NK-92 treated with Interleukin-12 subunit alpha and Interleukin-12 subunit beta, amount 100 ng/mL, for 24 hours (cell line): Measurements from ENCODE around the gene SYF2.
"Not testable (repeated sequence)": the region's sequence is repeated elsewhere in the genome, so short reads cannot be mapped to it uniquely, and the experiment has no call there.

Experiments used
- DNase-seq: peaks from one replicate; lab custom pipeline; 2025; lab: John Stamatoyannopoulos, UW

SYF2 gene

DNA sequence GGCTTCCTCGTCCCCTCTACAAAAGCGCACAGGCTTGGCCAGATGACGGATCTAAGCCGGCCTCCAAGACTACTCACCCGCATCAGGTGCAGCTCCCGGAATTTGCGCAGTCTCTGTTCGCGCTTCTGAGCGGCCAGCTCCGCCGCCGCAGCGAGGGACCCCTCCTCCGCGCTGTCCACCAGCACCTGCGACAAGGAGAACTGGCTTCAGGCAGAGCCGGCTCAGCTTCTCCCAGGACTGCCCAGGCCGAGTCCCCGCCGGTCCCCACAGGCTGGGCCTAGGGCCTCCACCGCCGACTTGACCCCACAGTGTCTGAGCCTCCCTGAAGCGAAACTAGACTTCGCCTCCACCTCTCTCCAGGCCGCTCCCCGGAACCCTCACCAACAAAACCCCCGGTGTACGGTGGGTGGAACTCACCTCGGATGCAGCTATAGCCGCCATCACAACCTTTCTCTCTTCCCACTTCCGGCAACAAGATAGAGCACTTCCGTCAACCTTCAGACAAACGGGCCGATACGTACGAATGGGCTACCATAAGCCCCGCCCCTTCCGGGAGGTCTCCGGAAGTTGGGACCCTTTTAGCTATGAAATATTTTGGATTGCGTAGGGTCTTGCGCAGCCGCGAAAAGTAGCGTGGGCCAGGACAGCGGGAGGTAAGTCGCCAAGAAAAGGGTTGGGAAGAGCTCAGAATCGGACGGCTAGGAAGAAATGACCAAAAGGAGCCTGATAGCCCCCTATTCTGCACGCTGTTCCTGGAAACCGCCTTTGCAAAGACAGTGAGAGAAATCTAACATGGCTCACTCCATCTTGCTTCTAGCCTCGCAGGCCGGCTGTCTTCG, at the start of gene SYF2:
Gene SYF2 (minus strand): TSS at position 476 of the 839 bp plus-strand sequence. CDS start 35 bp downstream, at position 441.
- DNase-seq = peak; percentile 85

DNA sequence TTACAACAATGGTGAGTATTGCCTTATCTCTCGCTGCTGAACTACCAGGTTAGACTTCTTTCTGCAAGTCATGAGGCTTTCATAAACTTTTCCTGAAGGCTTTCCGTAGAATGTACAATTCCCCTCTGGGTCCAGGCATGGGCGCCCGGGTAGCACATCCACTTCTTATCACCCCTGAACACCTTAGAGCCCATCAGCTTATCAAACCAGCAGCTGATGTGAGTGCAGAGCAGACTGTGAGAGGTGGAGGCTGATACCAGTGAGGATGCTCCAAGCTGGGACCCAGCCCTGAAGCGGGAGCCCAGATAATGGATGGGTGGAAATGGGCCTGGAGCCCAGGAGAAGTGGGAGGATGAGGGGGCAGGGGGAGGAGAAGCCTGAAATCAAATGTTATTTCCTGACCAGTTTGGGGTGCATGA, 47.4 kb upstream of the SYF2 start:
- not testable (repeated sequence) for DNase-seq

DNA sequence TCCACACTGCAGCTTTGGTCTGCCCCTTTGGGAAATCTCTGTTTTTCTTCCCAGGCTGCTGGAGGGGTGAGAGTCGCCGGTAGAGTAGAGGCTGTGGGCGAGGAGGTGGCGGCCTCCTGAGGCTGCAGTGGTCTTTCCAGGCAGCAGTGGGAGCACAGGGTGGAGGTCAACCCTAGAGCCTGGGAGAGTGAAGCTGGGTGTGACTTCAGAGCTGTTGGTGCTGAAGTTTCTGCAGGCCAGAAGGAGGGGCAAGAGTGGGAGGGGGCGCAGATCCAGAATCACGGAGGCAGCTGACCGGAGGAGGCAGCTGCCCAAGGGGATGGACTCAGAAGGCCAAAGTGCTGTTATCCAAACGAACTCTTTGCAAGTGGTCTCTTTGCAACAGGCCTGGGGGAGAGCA, 46.5 kb upstream of the SYF2 start:
- DNase-seq = not testable (repeated sequence)

DNA sequence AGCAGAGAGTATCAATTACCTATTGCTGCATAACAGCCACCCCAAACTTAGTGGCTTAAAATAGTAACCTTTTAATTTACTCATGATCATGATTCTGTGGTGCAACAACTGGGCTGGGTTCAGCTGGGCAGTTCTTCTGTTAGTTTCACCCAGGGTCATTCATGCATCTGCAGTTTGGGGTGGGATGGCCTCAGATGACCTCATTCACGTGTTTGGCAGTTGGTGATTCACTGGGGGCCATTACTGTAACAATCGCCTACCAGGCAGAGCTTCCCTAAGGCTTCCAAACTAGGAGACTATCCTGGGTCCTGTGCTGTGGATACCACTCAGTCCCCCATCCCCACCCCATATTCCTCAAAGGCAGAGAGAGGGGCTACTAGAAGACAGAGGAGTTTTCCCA, 46.1 kb upstream of the SYF2 start:
- DNase-seq = not testable (repeated sequence)

DNA sequence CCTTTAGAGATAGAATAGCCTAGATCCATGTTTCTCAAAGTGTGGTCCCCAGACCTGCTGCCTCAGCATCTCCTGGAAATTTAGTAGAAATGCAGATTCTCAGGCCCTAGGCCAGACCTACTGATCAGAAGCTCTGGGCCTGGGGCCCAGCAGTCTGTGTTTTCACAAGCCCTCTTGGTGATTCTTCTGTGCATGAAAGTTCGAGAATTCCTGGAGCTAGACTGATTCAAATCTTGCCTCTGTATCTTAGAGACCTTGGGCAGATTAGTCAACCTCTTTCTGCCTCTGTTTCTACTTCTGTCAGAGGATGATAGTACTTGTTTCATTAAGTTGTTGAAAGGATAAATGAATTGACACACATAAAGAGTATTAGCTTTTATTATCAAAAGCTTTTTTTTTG, 45.0 kb upstream of the SYF2 start:
- not testable (repeated sequence) for DNase-seq

DNA sequence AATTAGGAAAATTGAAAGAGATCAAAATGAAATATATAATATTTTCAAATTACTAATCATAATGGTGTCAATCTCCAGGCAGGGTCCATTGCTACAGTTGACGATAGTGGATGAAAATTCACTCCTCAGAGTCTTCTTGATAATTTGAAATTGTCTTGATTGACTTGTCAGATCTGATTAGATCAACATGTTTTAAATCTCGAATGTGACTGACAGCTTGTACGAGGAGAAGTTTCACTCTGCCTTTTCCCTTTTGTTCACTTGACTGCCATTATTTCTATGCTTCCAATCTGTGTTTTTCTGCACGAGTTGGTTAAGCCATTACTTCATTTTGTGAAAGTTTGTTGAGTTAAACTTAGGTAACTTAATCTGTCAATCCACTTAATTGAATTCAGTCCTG, 43.3 kb upstream of the SYF2 start:
- DNase-seq = not testable (repeated sequence)

DNA sequence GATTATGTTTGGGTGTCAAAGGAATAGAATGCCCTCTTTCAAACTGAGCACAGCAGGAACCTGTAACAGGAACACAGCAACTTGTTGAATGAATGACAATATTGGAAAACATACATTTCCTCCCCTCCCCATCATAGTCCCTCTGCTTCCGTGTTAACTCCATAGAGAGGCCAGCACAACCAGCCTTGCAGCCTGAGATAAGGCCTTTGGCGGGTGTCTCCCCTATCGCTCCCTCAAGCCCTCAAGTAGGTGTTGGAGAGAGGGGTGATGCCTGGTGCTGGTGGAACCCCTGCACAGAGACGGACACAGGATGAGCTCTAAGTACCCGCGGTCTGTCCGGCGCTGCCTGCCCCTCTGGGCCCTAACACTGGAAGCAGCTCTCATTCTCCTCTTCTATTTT, 39.9 kb upstream of the SYF2 start, which contains the start of gene RHD:
Gene RHD (plus strand): TSS at position 272 of the 400 bp plus-strand sequence. CDS start 39 bp downstream, at position 311.
- DNase-seq = not testable (repeated sequence)

DNA sequence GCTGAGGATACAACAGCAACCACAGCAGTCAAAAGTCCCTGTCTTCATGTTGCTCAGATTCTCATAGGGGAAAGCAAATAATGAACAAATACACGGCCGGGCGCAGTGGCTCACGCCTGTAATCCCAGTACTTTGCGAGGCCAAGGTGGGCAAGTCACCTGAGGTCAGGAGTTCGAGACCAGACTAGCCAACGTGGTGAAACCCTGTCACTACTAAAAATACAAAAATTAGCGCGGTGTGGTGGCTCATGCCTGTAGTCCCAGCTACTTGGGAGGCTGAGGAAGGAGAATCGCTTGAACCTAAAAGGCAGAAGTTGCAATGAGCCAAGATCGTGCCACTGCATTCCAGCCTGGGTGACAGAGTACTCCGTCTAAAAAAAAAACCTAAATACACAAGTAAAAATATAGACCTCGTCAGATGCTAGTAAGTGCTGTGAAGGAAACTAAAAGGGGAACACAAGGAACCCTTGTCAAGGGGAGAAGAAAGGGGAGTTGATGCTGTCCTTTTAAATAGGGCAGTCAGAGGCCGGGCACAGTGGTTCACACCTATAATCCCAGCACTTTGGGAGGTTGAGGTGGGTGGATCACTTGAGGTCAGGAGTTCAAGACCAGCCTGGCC, 36.0 kb upstream of the SYF2 start:
- DNase-seq = not testable (repeated sequence)

DNA sequence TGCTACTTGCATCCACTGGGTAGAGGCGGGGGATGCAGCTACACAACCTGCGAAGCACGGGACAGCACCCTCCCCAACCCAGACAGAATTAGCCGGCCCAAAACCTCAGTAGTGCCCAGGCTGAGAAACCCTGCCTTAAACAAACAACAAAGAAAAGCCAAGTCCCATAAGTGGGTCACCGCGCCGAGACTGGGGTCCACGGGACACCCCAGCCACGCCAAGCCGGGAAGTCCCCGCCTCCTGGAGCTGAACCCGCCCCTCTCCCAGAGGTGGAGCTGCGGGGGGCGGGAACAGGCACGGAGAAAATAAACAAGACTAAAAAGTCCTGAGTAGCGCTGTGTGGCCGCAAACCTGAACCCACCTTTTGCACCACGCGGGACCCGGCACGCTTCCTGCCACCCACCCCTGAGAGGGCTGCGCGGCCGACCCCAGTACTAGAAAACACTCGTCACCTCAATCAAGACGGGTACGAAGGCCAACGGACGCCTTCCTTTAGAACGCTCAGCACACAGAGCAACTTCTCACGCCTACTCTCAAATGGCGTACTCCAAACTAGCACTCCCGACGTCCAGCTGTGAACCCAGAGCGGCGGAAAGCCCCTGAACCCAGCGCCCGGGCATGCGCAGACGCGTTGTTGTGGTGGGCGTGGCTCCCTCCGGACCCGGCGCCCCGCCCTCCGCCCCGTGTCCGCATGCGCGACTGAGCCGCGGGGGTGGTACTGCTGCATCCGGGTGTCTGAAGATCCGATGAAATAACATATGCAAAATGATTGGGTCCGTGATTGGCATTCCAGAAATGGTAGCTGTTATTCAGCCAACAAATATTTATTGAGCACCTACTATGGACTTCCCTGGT, 35.2 kb upstream of the SYF2 start:
- peak; percentile 47 for DNase-seq

DNA sequence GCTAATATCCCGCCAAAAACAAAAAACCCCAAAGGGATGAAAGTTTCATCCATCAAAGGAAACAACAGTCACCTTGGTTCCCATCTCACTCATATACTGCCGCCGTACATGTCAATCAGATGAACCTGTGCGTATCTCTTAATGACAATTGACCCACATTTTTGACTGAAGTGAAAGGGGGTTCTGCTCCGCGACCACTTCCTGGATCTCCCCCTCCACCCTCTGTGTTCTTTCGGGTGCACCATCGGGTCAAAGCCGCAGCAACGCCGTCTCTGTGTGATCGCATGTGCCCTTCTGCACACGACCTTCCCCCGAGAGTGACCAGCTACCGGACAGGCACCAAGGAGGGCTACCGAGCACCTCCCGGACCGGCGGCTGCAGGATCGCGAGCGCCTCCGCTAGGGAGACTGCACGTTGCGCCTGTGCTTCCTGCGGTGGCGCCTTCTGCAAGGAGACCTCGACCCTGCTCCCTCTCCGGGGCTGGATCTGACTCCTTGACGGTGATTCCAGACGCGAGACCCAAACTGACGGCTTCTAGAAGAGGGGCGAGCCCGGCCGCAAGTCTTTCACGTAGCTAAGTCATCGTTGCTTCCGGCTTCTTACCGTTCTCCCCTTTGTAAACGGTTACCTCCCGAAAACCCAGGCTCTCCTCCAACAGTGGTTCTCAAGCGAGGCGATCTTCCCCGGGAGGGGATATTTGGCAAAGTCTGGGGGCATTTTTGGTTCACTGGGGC, 34.4 kb upstream of the SYF2 start:
- DNase-seq = not testable (repeated sequence)

DNA sequence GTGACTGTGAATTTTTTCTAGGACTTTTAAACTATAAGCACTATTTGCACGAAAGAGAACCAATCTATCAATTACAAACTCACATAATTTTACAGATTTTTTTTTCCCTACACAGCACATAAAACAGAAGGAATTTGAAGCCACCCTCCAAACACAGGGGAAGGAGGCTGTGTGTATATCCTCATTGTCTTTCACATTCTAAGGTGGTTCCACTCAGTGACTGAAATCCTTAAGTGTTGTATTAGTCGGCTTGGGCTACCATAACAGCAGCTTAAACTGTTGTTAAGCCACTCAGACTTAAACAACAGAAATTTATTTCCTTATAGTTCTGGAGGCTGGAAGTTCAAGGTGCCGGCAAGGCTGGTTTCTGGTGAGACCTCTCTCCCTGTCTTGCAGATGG, 28.0 kb upstream of the SYF2 start:
- DNase-seq = not testable (repeated sequence)

DNA sequence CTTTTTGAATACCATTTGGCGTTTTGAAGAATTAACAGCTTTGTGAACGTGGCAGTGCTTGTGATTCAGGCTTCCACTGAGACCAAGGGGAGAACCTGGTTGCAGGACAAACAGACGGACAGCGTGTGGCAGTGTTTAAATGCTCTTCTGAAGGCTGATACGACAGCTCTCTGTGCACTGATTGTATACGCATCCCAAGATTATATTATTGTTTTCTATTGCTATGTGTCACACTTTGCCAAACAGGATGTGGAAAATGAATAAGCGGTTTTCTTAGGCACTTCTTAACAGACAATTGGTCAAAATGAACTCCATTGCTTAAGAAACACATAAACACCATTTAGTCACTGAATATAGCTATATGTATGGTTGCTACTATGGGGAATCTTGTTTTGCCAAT, 27.5 kb upstream of the SYF2 start:
- DNase-seq = not testable (repeated sequence)

DNA sequence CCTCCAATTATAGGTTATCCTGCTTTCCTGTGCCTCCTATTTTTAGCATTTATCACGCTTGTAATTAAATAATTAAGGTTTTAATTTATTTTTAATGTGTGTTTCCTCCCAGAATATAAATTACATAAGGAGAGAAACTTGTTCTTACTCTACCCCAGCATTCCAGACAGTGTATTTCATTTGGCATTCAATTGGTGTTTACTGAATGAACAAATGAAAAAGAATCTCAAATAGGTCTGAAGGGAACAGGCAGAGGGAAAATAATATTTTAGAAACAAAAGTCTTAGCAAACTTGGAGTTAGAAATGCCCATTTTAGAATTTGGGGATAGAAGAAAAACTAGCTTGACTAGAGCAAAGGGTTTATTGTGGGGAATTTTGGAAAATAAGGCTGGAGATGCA, 24.9 kb upstream of the SYF2 start:
- DNase-seq = no peak

DNA sequence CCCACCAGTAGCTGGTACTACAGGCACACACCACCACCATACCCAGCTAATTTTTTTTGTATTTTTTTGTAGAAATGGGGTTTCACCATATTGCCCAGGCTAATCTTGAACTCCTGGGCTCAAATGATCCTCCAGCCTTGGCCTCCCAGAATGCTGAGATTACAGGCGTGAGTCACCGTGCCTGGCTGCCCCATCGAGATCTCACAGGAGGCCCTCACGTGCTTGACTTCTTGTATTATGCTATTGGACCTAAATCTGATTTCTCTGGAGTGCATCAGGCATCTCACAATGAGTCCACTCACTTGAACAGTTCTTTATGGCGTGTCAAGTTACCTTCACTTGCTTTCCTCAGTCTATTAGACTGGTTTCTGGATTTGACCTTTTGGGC, 24.3 kb upstream of the SYF2 start:
- DNase-seq = no peak

DNA sequence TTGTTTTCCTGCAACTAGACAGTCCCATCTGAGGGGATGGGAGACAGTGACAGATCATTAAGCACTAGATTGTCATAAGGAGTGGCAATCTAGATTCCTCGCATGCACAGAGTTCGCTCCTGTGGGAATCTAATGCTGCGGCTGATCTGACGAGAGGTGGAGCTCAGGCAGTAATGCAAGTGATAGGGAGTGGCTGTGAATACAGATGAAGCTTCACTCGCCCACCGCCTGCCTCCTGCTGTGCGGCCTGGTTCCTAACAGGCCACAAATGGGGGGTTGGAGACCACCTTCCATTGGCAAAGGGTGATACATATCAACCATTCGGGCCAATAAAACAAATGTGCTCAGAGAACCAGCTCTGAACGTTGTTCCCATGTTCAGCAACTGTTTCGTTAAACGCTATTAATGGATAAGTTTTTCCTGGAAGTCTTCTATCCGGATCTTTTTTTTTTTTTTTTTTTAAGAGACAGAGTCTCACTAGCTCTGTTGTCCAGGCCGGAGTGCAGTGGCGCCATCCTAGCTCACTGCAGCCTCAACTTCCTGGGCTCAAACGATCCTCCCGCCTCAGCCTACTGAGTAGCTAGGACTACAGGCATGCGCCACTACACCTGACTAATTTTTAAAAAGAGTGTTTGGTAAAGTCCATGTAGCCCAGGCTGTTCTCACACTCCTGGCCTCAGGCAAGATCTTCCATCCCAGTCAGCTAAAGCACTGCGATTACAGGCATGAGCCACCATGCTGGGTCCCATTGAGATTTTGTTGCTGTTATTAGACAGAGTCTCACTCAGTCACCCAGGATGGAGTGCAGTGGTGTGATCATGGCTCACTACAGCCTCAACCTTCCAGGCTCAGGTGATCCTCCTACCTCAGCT, 23.6 kb upstream of the SYF2 start:
- no peak for DNase-seq

DNA sequence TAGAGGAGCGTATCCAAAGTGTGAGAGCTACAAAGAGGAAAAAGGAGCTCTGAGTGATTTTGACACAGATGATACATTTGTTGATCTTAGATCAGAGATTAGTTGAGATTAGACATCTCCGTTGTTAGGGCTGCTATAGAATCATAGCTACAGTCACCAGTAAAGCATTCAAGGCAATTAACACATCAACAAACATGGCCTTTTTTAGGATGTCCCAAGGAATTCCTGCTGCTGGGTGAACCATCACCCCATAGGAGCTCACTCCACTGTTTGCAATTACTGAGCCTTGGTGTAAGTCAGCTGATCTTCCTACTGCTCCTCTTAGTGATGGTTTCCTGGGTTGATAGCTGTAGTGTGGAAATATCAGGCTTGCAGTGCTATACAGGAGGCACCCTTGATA, 21.6 kb upstream of the SYF2 start:
- DNase-seq = no peak

DNA sequence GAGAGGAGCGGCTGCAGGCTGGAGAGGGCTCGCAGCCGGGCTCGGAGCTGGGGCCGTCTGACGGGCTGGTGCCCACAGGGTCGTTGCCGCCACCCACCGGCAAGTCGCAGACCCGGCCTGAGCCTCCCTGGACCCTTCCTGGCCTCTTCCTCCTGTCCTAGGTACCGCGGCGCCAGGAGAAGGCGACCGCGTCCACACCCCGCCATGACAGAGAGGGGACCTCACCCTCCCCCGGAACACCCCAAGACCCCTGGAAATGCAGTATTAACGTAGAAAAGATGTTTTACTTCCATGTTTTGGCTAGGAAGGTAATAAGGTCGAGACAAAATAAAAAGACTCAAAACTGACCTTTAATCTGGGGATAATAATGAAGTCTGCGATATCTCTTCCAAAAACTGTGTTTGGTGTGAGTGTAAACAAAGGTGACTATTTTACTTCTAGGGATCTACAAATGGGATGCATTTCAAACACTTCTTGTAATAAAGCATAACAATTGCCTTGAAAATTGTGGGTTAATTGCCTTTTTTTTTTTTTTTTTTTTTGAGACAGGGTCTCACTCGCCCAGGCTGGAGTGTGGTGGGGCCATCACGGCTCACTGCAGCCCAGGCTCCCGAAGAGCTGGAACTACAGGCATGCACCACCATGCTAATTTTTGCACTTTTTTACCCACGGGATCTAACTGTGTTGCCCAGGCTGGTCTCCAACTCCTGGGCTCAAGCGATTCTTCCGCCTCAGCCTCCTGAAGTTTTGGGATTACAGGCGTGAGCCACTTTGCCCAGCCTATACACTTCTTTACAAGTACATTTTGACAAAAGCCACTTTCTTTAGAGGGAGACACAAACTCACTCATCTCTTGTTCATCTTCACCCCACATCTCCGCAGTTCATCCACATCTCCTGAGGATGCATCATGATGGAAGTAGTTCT, 15.8 kb upstream of the SYF2 start:
- DNase-seq = no peak

DNA sequence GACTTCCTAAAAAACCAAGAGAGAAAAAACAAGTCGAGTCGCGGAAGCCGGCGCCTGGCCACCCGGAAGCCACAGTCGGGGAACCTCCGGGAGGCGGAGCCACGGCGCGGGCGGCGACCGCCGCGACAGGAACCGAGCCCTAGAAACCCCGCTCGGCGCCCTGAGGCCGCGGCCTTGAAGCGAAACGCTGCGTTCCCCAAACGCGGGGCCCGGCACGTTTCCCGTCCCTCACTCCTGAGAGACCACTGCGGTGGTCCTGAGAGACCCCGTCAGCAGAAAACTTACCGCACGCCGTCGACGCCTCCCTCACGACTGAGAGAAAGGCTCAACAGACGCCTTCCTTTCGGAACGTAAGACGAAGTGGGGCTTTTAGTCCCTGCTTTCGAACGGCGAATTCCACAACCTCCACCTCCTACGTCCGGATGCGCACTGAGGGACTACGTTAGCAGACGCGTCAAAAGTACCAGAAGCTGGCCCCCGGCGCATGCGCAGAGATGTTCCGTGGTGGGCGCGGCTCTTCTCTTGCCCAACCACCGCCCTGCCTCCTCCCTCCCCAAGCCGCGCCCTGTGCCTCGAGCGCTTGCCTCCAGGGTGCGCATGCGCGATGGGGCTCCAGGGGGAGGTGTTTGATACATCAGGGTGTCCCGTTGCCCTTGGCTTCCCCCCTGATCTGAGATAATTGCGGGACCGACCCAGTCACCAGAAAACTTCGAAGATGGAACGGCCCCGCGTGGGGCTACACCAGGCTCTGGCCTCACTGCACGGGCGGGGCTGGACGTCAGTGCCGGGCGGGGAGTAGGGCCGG, 14.9 kb upstream of the SYF2 start, which contains the start of gene RSRP1:
Gene RSRP1 (minus strand): TSS at position 431 of the 805 bp plus-strand sequence. CDS start 491 bp downstream, outside the sequence.
- peak; percentile 99 for DNase-seq
